NCI-H510A (cell line): Measurements from ENCODE around the gene GPR87.

Source experiments
- DNase-seq: peaks from one replicate; lab custom pipeline; 2025; lab: John Stamatoyannopoulos, UW

Gene GPR87

GRCh38 chr3:151282921-151283320 lies 33.7 kb downstream of the GPR87 start:
- DNase-seq: no peak

- no peak for DNase-seq
Measured at GRCh38 chr3:151281671-151282324, 34.8 kb downstream of the GPR87 start.

GRCh38 chr3:151278230-151278629 lies 38.4 kb downstream of the GPR87 start, which contains the start of gene P2RY14:
P2RY14 (minus strand) TSS chr3:151278542; CDS start chr3:151214316, 64,226 bp downstream.
- DNase-seq: no peak

DNA sequence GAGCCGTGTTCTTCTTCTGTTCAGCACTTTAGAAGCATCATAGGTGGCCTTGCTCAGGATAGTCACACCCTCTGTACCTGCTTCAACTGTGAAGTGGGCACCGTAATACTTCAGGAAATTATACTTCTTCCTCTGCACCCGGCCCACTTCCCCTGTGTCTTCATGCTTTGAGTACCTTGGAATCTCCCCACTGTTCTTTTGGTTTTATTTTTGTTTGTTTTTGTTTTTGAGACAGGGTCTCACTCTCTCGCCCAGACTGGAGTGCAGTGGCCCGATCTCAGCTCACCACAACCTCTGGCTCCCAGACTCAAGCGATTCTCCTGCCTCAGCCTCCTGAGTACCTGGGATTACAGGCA lies 40.0 kb downstream of the GPR87 start:
- no peak for DNase-seq

DNA sequence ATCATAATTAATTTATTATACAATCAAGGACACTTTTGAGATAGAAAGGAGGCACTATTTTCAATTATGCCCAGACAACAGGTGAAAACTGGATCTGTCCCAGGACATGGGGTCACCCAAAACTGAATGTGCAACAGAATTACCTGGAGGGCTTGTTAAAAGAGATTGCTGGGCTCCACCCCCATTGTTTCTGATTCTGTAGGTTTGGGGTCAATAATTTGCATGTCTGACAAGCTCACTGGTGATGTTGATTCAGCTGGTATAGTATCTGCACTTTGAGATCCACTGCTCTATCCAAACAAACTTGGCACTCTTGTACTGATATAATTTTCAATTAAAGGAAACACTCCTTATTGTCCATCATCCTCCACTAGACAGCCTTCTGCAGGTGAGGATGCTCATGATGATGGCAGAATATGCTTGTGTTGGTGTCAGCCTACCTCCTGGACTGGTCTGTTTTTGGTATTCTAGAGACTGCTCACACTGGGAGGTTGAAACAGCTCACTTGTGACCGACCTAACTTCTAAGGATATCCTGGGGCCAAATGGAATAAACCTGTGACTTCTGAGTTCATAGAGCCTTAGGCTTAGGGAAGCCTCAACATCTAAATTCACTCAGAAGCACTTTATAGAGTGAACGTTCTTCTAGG lies 40.5 kb downstream of the GPR87 start:
- DNase-seq: no peak

- no peak for DNase-seq
Measured at GRCh38 chr3:151275091-151275490, 41.5 kb downstream of the GPR87 start.

DNA sequence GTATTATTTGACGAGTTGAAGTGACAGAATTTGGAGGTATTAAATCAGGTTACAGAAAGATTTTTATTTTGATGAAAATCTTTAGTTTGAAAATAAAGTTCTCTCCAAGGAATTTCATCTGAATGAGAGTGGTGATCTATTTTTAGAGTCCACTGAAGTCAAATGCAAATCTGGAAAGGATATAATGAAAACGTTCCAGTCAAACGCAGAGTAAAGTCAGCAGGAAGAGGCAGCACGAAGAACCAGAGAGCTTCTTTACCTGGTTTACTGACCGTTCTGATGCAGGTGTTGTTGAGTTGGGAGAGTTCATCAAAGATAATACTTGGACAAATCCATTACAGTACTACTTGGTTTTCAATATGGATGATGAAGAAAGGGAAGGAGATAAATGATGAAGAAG lies 47.0 kb downstream of the GPR87 start:
- DNase-seq: no peak

GRCh38 chr3:151268267-151269235 lies 48.1 kb downstream of the GPR87 start:
- no peak for DNase-seq

GRCh38 chr3:151267066-151267465 lies 49.6 kb downstream of the GPR87 start:
- no peak for DNase-seq

- DNase-seq: no peak
Measured at GRCh38 chr3:151265866-151266265, 50.8 kb downstream of the GPR87 start.

DNA sequence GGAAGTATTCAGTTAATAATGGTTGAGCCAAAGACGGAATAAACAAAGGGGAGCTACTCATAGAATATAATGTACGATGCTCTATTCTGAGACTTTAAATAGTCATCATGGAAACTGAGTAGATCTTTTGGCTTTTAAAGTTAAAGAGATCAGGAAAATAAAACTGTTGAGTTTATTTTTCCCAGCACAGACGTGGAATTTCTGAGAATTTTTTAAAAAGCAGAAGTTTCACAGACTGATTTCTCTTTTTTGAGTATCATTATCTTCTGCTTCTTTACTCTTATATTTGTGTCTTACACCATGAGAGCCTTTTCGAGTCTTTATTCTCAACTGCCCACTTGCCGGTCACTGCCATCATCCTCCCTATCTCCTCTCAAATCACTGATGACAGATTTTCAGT lies 51.5 kb downstream of the GPR87 start:
- no peak for DNase-seq

GRCh38 chr3:151264605-151265004 lies 52.0 kb downstream of the GPR87 start:
- no peak for DNase-seq

DNA sequence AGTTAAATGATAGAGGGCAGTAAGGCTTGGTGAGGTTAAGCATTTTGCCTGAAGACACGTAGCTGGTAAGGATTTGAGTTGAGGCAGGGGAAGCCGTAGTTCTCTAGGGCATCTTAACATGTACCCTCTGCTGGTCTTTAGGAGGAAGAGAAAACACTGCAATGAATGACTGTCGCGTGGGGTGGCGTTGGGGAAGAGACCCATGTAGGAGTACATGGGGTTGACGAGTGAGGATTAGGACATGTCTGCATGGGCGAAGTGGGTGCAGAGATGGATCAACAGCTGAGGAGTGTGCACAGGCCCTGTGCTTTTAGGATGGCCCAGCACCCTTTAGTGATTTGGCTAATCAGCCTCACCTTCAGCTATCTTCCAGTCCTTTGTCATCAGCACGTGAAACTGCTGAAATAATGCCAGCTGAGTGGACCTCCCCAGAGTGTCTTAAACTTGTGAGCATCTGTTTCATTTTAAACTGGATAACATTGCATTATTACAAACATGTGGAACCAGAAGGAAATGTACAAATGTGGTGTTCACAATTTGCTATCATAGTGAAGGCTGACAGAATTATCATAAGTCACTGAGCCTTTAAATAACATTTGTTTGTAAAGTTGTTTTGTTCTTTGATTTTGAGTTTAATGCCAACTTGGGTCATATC lies 53.6 kb downstream of the GPR87 start:
- DNase-seq: no peak

- no peak for DNase-seq
Measured at GRCh38 chr3:151259664-151260063, 57.0 kb downstream of the GPR87 start.

GRCh38 chr3:151256749-151257148 lies 59.9 kb downstream of the GPR87 start:
- DNase-seq: no peak

GRCh38 chr3:151248772-151249337 lies 67.8 kb downstream of the GPR87 start:
- no peak for DNase-seq
